Neural cell (in vitro differentiated cells): ENCODE measurements around the gene PNPLA2. TPM values are rescaled to one million over a fixed set of nuclear protein-coding genes. Genes with fewer than 3 reads are reported as not detected.

Experiments used
- H2AFZ ChIP-seq: fragments of 200-600, 300-800 bp; sonication (generic), shearing (Covaris generic); 2 replicates; pipeline ENCODE4 v1.6.0; 2014; ENCODE audit warnings: low read depth, mild to moderate bottlenecking, antibody characterized with exemption, low read length, moderate library complexity
- H3F3A ChIP-seq: fragments of 200-600 bp; shearing (Covaris generic); 2 replicates; pipeline ENCODE4 v1.6.1; 2016; ENCODE audit warnings: mild to moderate bottlenecking, moderate library complexity, mixed read lengths, antibody characterized with exemption, low read length; ENCODE audit not compliant: insufficient read depth, poor library complexity, severe bottlenecking
- H3K27ac ChIP-seq: fragments of 200-600, 300-800 bp; sonication (generic), shearing (Covaris generic); 2 replicates; pipeline ENCODE4 v1.5.1; 2014; ENCODE audit warnings: mild to moderate bottlenecking, low read length, moderate library complexity
- H3K27me3 ChIP-seq: fragments of 300-800, 200-600 bp; sonication (generic), shearing (Covaris generic); 2 replicates; pipeline ENCODE4 v1.6.0; 2014; ENCODE audit warnings: mild to moderate bottlenecking, low read depth, low read length, moderate library complexity; ENCODE audit not compliant: insufficient read depth
- H3K36me3 ChIP-seq: fragments of 300-800, 200-600 bp; sonication (generic), shearing (Covaris generic); 2 replicates; pipeline ENCODE4 v1.5.1; 2014; ENCODE audit warnings: mild to moderate bottlenecking, antibody characterized with exemption, low read length, moderate library complexity; ENCODE audit not compliant: insufficient read depth
- H3K4me2 ChIP-seq: fragments of 300-800, 200-600 bp; sonication (generic), shearing (Covaris generic); 2 replicates; pipeline ENCODE4 v1.6.0; 2014; ENCODE audit warnings: mild to moderate bottlenecking, low read length
- H3K4me3 ChIP-seq: fragments of 300-800, 200-600 bp; sonication (generic), shearing (Covaris generic); 2 replicates; pipeline ENCODE4 v1.5.1; 2014; ENCODE audit warnings: mild to moderate bottlenecking, low read length, moderate library complexity
- H3K79me2 ChIP-seq: fragments of 200-600 bp; shearing (Covaris generic); replicated peaks from 2 replicates; pipeline ENCODE4 v1.6.0; 2014; ENCODE audit warnings: mild to moderate bottlenecking, low read length, moderate library complexity; ENCODE audit not compliant: insufficient read depth
- H3K9ac ChIP-seq: fragments of 300-800, 200-600 bp; sonication (generic), shearing (Covaris generic); 2 replicates; pipeline ENCODE4 v1.6.1; 2016; ENCODE audit warnings: mild to moderate bottlenecking, low read length, mixed read lengths
- H3K9me2 ChIP-seq: fragments of 200-600 bp; shearing (Covaris generic); 2 replicates; pipeline ENCODE4 v1.6.1; 2016; ENCODE audit warnings: mild to moderate bottlenecking, low read length, mixed read lengths; ENCODE audit not compliant: insufficient read depth
- H3K9me3 ChIP-seq: fragments of 200-600, 300-800 bp; sonication (generic), shearing (Covaris generic); 2 replicates; pipeline ENCODE4 v1.6.1; 2016; ENCODE audit warnings: mild to moderate bottlenecking, mixed run types, low read length, moderate library complexity, mixed read lengths
- H4K20me1 ChIP-seq: fragments of 200-600 bp; shearing (Covaris generic); 2 replicates; pipeline ENCODE4 v1.6.1; 2016; ENCODE audit warnings: mild to moderate bottlenecking, mixed run types; ENCODE audit not compliant: insufficient read depth
- CTCF ChIP-seq: fragments of 450-650 bp; IDR thresholded peaks from 2 replicates; pipeline ENCODE4 v1.5.1; 2014; ENCODE audit warnings: antibody characterized with exemption, mild to moderate bottlenecking, moderate library complexity; ENCODE audit not compliant: poor library complexity, severe bottlenecking
- EP300 ChIP-seq: fragments of 450-650 bp; conservative IDR thresholded peaks from 2 replicates; pipeline ENCODE4 v1.6.1; 2014; ENCODE audit warnings: antibody characterized with exemption, mild to moderate bottlenecking, moderate library complexity; ENCODE audit not compliant: poor library complexity, severe bottlenecking
- EZH2 ChIP-seq: fragments of 200-600, 300-800 bp; shearing (Covaris generic), sonication (generic); IDR thresholded peaks from 2 replicates; pipeline ENCODE4 v1.6.1; 2014; ENCODE audit warnings: antibody characterized with exemption, low read length, borderline replicate concordance, mild to moderate bottlenecking; ENCODE audit not compliant: insufficient read depth, poor library complexity, severe bottlenecking
- MXI1 ChIP-seq: fragments of 450-650 bp; conservative IDR thresholded peaks from 2 replicates; pipeline ENCODE4 v1.6.1; 2014; ENCODE audit warnings: antibody characterized with exemption, mild to moderate bottlenecking; ENCODE audit not compliant: poor library complexity, severe bottlenecking
- POLR2AphosphoS5 ChIP-seq: IDR thresholded peaks from 2 replicates; pipeline ENCODE4 v1.6.1; 2012
- RAD21 ChIP-seq: fragments of 450-650 bp; conservative IDR thresholded peaks from 2 replicates; pipeline ENCODE4 v1.6.1; 2014; ENCODE audit warnings: antibody characterized with exemption, mild to moderate bottlenecking, moderate library complexity
- REST ChIP-seq: IDR thresholded peaks from 2 replicates; pipeline ENCODE4 v1.6.1; 2012; ENCODE audit warnings: borderline replicate concordance
- SMC3 ChIP-seq: fragments of 450-650 bp; conservative IDR thresholded peaks from 2 replicates; pipeline ENCODE4 v1.6.1; 2014; ENCODE audit warnings: antibody characterized with exemption, mild to moderate bottlenecking, moderate library complexity; ENCODE audit not compliant: poor library complexity
- TAF1 ChIP-seq: IDR thresholded peaks from 2 replicates; pipeline ENCODE4 v1.6.1; 2012; ENCODE audit warnings: low read depth
- polyA plus RNA-seq: library from polyadenylated mRNA; depleted of rRNA; stranded (reverse); fragments of >200 nt; gene quantifications from 2 replicates; pipeline ENCODE4 v1.2.3, GENCODE V29; 2014

The PNPLA2 gene
- polyA plus RNA-seq, 1 donor from 2014 or later: 7.8 TPM

DNA sequence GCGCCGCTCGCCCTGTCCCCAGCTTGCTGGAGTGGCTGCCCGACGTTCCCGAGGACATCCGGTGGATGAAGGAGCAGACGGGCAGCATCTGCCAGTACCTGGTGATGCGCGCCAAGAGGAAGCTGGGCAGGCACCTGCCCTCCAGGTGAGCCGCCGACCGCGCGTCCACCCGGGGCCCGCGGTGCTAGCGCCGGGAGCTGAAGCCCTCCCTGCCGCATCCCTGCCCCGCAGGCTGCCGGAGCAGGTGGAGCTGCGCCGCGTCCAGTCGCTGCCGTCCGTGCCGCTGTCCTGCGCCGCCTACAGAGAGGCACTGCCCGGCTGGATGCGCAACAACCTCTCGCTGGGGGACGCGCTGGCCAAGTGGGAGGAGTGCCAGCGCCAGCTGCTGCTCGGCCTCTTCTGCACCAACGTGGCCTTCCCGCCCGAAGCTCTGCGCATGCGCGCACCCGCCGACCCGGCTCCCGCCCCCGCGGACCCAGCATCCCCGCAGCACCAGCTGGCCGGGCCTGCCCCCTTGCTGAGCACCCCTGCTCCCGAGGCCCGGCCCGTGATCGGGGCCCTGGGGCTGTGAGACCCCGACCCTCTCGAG is 5.7 kb downstream of the PNPLA2 start:
- Histone ChIP-seq H3K36me3 (no peaks in the 10 kb centered on the region), H4K20me1 (no peaks in the 10 kb centered on the region), H3K27ac (no peak overlapping the region), H3K27me3 (peaks cover 23% of the 10 kb centered on the region), H3K9me3 (no peaks in the 10 kb centered on the region), H2AFZ (no peak overlapping the region), H3K9ac (no peak overlapping the region), H3K9me2 (no peaks in the 10 kb centered on the region), H3K4me3 (no peak overlapping the region), H3K79me2 (peaks cover 3% of the 10 kb centered on the region), H3F3A (no peaks in the 10 kb centered on the region), H3K4me2 (no peak overlapping the region)
- no peak for TF ChIP-seq MXI1
- no peak for TF ChIP-seq SMC3
- TF ChIP-seq CTCF: no peak
- TF ChIP-seq EZH2: no peak
- TF ChIP-seq TAF1: no peak
- TF ChIP-seq EP300: no peak
- no peak for TF ChIP-seq POLR2AphosphoS5
- no peak for TF ChIP-seq REST
- no peak for TF ChIP-seq RAD21

- TF ChIP-seq REST (no peak), EP300 (no peak), TAF1 (no peak)
- no peaks in the 10 kb centered on the region for H3F3A ChIP-seq
- no peak overlapping the region for H3K4me2 ChIP-seq
- H3K9ac ChIP-seq: no peak overlapping the region
- H2AFZ ChIP-seq: no peak overlapping the region
- no peaks in the 10 kb centered on the region for H3K9me3 ChIP-seq
- peaks cover 3% of the 10 kb centered on the region for H3K79me2 ChIP-seq
- H3K9me2 ChIP-seq: no peaks in the 10 kb centered on the region
- H3K4me3 ChIP-seq: no peak overlapping the region
- H3K27me3 ChIP-seq: peaks cover 29% of the 10 kb centered on the region
- no peaks in the 10 kb centered on the region for H3K36me3 ChIP-seq
- H4K20me1 ChIP-seq: no peaks in the 10 kb centered on the region
- H3K27ac ChIP-seq: no peak overlapping the region
Measured at GRCh38 chr11:824942-825341, 6.2 kb downstream of the PNPLA2 start.
